H9 (cell line): ENCODE data around the gene KLHL12. TPM values are rescaled to one million over a fixed set of nuclear protein-coding genes. Genes with fewer than 3 reads are reported as not detected.

ENCODE experiments used
- DNase-seq: peaks from one replicate; pipeline ENCODE4 v3.0.0-alpha.2; 2017
- H2AFZ ChIP-seq: one replicate; pipeline ENCODE4 v1.6.1; 2013; ENCODE audit warnings: mild to moderate bottlenecking, low read length, control low read depth, moderate library complexity
- H2AK5ac ChIP-seq: 2 replicates; pipeline ENCODE4 v1.6.1; 2013; ENCODE audit warnings: low read length, control low read depth, mixed read lengths; ENCODE audit not compliant: insufficient read length
- H2BK120ac ChIP-seq: one replicate; pipeline ENCODE4 v1.6.1; 2013; ENCODE audit warnings: low read depth, mild to moderate bottlenecking, low read length, control low read depth, inconsistent platforms; ENCODE audit not compliant: poor library complexity, severe bottlenecking
- H2BK12ac ChIP-seq: 2 replicates; pipeline ENCODE4 v1.6.1; 2013; ENCODE audit warnings: low read length, control low read depth, mixed read lengths, low read depth; ENCODE audit not compliant: insufficient read length
- H2BK15ac ChIP-seq: 2 replicates; pipeline ENCODE4 v1.6.1; 2013; ENCODE audit warnings: low read depth, low read length, control low read depth
- H2BK20ac ChIP-seq: one replicate; pipeline ENCODE4 v1.6.1; 2013; ENCODE audit warnings: low read depth, mild to moderate bottlenecking, low read length, control low read depth, inconsistent platforms; ENCODE audit not compliant: poor library complexity, severe bottlenecking
- H2BK5ac ChIP-seq: 2 replicates; pipeline ENCODE4 v1.6.1; 2013; ENCODE audit warnings: low read length, control low read depth, mixed read lengths; ENCODE audit not compliant: insufficient read length
- H3K14ac ChIP-seq: 2 replicates; pipeline ENCODE4 v1.6.1; 2013; ENCODE audit warnings: low read length, control low read depth; ENCODE audit not compliant: insufficient read depth
- H3K18ac ChIP-seq: 2 replicates; pipeline ENCODE4 v1.6.1; 2013; ENCODE audit warnings: low read depth, mild to moderate bottlenecking, mixed read lengths, low read length, control low read depth; ENCODE audit not compliant: insufficient read length
- H3K23ac ChIP-seq: 2 replicates; pipeline ENCODE4 v1.6.1; 2013; ENCODE audit warnings: low read length, control low read depth, mixed read lengths, low read depth; ENCODE audit not compliant: insufficient read length
- H3K23me2 ChIP-seq: 2 replicates; pipeline ENCODE4 v1.6.1; 2013; ENCODE audit warnings: low read depth, mild to moderate bottlenecking, mixed read lengths, low read length, control low read depth; ENCODE audit not compliant: insufficient read length, poor library complexity, severe bottlenecking
- H3K27ac ChIP-seq: 2 replicates; pipeline ENCODE4 v1.5.1; 2013; ENCODE audit warnings: low read length, control low read depth, mixed read lengths, low read depth; ENCODE audit not compliant: insufficient read length
- H3K27me3 ChIP-seq: 2 replicates; pipeline ENCODE4 v1.6.1; 2013; ENCODE audit warnings: low read length, control low read depth, inconsistent platforms; ENCODE audit not compliant: insufficient read depth
- H3K4ac ChIP-seq: 2 replicates; pipeline ENCODE4 v1.6.1; 2013; ENCODE audit warnings: low read depth, mild to moderate bottlenecking, control low read depth, inconsistent platforms, low read length, moderate library complexity
- H3K4me1 ChIP-seq: 2 replicates; pipeline ENCODE4 v1.6.1; 2013; ENCODE audit warnings: low read length, control low read depth, inconsistent platforms; ENCODE audit not compliant: insufficient read depth
- H3K4me2 ChIP-seq: 2 replicates; pipeline ENCODE4 v1.6.1; 2013; ENCODE audit warnings: low read length, control low read depth, mixed read lengths; ENCODE audit not compliant: insufficient read length, insufficient read depth
- H3K56ac ChIP-seq: 2 replicates; pipeline ENCODE4 v1.6.1; 2013; ENCODE audit warnings: low read depth, mild to moderate bottlenecking, mixed read lengths, low read length, control low read depth; ENCODE audit not compliant: insufficient read length
- H3K79me1 ChIP-seq: 2 replicates; pipeline ENCODE4 v1.6.1; 2013; ENCODE audit warnings: low read depth, mild to moderate bottlenecking, moderate library complexity, low read length, control low read depth, inconsistent platforms; ENCODE audit not compliant: insufficient read depth, poor library complexity, severe bottlenecking
- H3K79me2 ChIP-seq: 2 replicates; pipeline ENCODE4 v1.6.1; 2013; ENCODE audit warnings: low read length, control low read depth, inconsistent platforms; ENCODE audit not compliant: insufficient read depth
- H3K9ac ChIP-seq: 2 replicates; pipeline ENCODE4 v1.6.1; 2013; ENCODE audit warnings: low read length, control low read depth, mixed read lengths; ENCODE audit not compliant: insufficient read length; ENCODE audit errors: extremely low read depth
- H3K9me3 ChIP-seq: one replicate; pipeline ENCODE4 v1.6.1; 2013; ENCODE audit warnings: low read depth, low read length, inconsistent platforms; ENCODE audit not compliant: control insufficient read depth
- H3T11ph ChIP-seq: one replicate; pipeline ENCODE4 v1.6.1; 2013; ENCODE audit warnings: mild to moderate bottlenecking, low read length, control low read depth, inconsistent platforms
- H4K20me1 ChIP-seq: one replicate; pipeline ENCODE4 v1.6.1; 2013; ENCODE audit not compliant: control insufficient read depth, insufficient read length, insufficient read depth
- H4K5ac ChIP-seq: 2 replicates; pipeline ENCODE4 v1.6.1; 2013; ENCODE audit warnings: low read depth, mild to moderate bottlenecking, mixed read lengths, low read length, control low read depth; ENCODE audit not compliant: insufficient read length
- H4K8ac ChIP-seq: replicated peaks from 2 replicates; pipeline ENCODE4 v1.6.1; 2013; ENCODE audit warnings: low read length, control low read depth, mixed read lengths, low read depth; ENCODE audit not compliant: insufficient read length
- H4K91ac ChIP-seq: 2 replicates; pipeline ENCODE4 v1.6.1; 2013; ENCODE audit warnings: low read depth, mild to moderate bottlenecking, moderate library complexity, mixed read lengths, low read length, control low read depth; ENCODE audit not compliant: insufficient read length
- H3K27ac Mint-ChIP-seq, 3 experiments: 2 replicates in 2 of 3; 3 replicates in 1 of 3; pipeline ENCODE4 v1.8.0; 2020 to 2021; ENCODE audit warnings: mixed read lengths in 3 of 3, mild to moderate bottlenecking in 1 of 3, moderate library complexity in 1 of 3
- H3K27me3 Mint-ChIP-seq: 2 replicates; pipeline ENCODE4 v1.8.0; 2021; ENCODE audit warnings: low read depth, mild to moderate bottlenecking, moderate library complexity, mixed read lengths
- H3K36me3 Mint-ChIP-seq, 3 experiments: 2 replicates in 2 of 3; 3 replicates in 1 of 3; pipeline ENCODE4 v1.8.0; 2020 to 2021; ENCODE audit warnings: low read depth in 3 of 3, mixed read lengths in 3 of 3; ENCODE audit not compliant: insufficient read depth in 1 of 3
- H3K4me1 Mint-ChIP-seq, 2 experiments: 2 replicates each; pipeline ENCODE4 v1.8.0; 2020; ENCODE audit warnings: mixed read lengths in 2 of 2
- H3K4me3 Mint-ChIP-seq, 2 experiments: 2 replicates in 1 of 2; 3 replicates in 1 of 2; pipeline ENCODE4 v1.8.0; 2020 to 2021; ENCODE audit warnings: mild to moderate bottlenecking in 2 of 2, mixed read lengths in 2 of 2, moderate library complexity in 1 of 2
- H3K9me3 Mint-ChIP-seq, 2 experiments: 2 replicates in 1 of 2; 3 replicates in 1 of 2; pipeline ENCODE4 v1.8.0; 2020; ENCODE audit warnings: mild to moderate bottlenecking in 2 of 2, mixed read lengths in 2 of 2, moderate library complexity in 1 of 2
- WGBS: extraction: QIAGEN DNeasy Blood & Tissue Kit; methylation state at CpG from one replicate; pipeline ENCODE4 v1.1.7; 2013; ENCODE audit warnings: missing lambda C conversion rate, low lambda C conversion rate, mixed read lengths; ENCODE audit not compliant: insufficient read length; ENCODE audit errors: extremely low coverage; 5-methylcytosine and 5-hydroxymethylcytosine counted together
- total RNA-seq: library from RNA; stranded (reverse); gene quantifications from 2 replicates; pipeline ENCODE4 v1.2.1, GENCODE V29; 2021
- TF ChIP-seq, protein P1 (sequence below): fragments of 200-600 bp; sonication (generic); conservative IDR thresholded peaks from 3 replicates; pipeline ENCODE4 v1.8.0; 2021; ENCODE audit warnings: antibody characterized with exemption, mild to moderate bottlenecking

Gene KLHL12
- total RNA-seq, 1 experiment from 2014 or later: 38.4 TPM

- Histone ChIP-seq H2BK20ac (no peak overlapping the region), H3K14ac (no peak overlapping the region), H4K8ac (no peak overlapping the region), H2BK5ac (no peak overlapping the region), H3K23ac (no peak overlapping the region), H3K27ac (no peak overlapping the region), H3K56ac (no peak overlapping the region), H3T11ph (no peak overlapping the region), H3K9me3 (no peaks in the 10 kb centered on the region), H2BK12ac (no peak overlapping the region), H3K27me3 (no peaks in the 10 kb centered on the region), H3K4me1 (no peaks in the 10 kb centered on the region), H3K79me2 (no peaks in the 10 kb centered on the region), H3K18ac (no peak overlapping the region), H3K23me2 (no peaks in the 10 kb centered on the region), H2BK120ac (no peak overlapping the region), H3K9ac (no peak overlapping the region), H3K79me1 (no peaks in the 10 kb centered on the region), H2BK15ac (no peak overlapping the region), H4K91ac (no peak overlapping the region), H2AK5ac (no peak overlapping the region), H3K4me2 (no peak overlapping the region), H2AFZ (no peak overlapping the region), H4K5ac (no peak overlapping the region), H3K4ac (no peak overlapping the region), H4K20me1 (no peaks in the 10 kb centered on the region)
- Mint-ChIP-seq H3K9me3 (no peaks in the 10 kb centered on the region; a peak in 1 of 5 replicates), H3K4me1 (peaks cover 11 to 14% of the 10 kb centered on the region in 2 experiments), H3K4me3 (no peak overlapping the region), H3K27me3 (no peaks in the 10 kb centered on the region; the same call in none of the 2 replicates), H3K36me3 (peaks cover 0 to 2% (median 0%) of the 10 kb centered on the region in 3 experiments; a peak in 1 of 7 replicates), H3K27ac (no peak overlapping the region; a peak in 1 of 7 replicates)
- no CpG with 5 or more reads among the region's 11 CpGs for WGBS
- TF ChIP-seq, protein P1, sequence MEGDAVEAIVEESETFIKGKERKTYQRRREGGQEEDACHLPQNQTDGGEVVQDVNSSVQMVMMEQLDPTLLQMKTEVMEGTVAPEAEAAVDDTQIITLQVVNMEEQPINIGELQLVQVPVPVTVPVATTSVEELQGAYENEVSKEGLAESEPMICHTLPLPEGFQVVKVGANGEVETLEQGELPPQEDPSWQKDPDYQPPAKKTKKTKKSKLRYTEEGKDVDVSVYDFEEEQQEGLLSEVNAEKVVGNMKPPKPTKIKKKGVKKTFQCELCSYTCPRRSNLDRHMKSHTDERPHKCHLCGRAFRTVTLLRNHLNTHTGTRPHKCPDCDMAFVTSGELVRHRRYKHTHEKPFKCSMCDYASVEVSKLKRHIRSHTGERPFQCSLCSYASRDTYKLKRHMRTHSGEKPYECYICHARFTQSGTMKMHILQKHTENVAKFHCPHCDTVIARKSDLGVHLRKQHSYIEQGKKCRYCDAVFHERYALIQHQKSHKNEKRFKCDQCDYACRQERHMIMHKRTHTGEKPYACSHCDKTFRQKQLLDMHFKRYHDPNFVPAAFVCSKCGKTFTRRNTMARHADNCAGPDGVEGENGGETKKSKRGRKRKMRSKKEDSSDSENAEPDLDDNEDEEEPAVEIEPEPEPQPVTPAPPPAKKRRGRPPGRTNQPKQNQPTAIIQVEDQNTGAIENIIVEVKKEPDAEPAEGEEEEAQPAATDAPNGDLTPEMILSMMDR: no peak
- no peak for DNase-seq
Measured at GRCh38 chr1:202843081-202843480, 84.0 kb downstream of the KLHL12 start.

Other genes with a start within 250 kb of the KLHL12 start
- gene SYT2, start 216.8 kb downstream of the KLHL12 start, total RNA-seq: 3.2 and 3.3 TPM in 2 replicates
- 200 and 210 TPM in 2 replicates for gene KDM5B, start 118.8 kb downstream of the KLHL12 start, total RNA-seq
- gene PCAT6, start 116.3 kb downstream of the KLHL12 start, total RNA-seq: 4.8 and 6.4 TPM in 2 replicates
- 8.3 and 9.5 TPM in 2 replicates for gene RABIF, start 38.1 kb downstream of the KLHL12 start, total RNA-seq
- 65.0 and 69.7 TPM in 2 replicates for gene ADIPOR1, start 31.1 kb upstream of the KLHL12 start, total RNA-seq
- gene CYB5R1, start 40.0 kb upstream of the KLHL12 start, total RNA-seq: 21.4 and 21.5 TPM in 2 replicates
- 93.4 and 96.0 TPM in 2 replicates for gene TMEM183A, start 80.1 kb upstream of the KLHL12 start, total RNA-seq
- gene PPFIA4, start 99.3 kb upstream of the KLHL12 start, total RNA-seq: 2.8 and 3.9 TPM in 2 replicates
- not detected in 2 replicates for gene MYOG, start 158.8 kb upstream of the KLHL12 start, total RNA-seq
- gene ADORA1, start 200.5 kb upstream of the KLHL12 start, total RNA-seq: 1.3 and 3.0 TPM in 2 replicates
- gene MYBPH, start 248.6 kb upstream of the KLHL12 start, total RNA-seq: not detected in 2 replicates